8988T (cell line): ENCODE data around the gene FAM9A.

Experiments used
- DNase-seq: peaks from one replicate; pipeline ENCODE4 v3.0.0; 2011

Gene FAM9A

DNA sequence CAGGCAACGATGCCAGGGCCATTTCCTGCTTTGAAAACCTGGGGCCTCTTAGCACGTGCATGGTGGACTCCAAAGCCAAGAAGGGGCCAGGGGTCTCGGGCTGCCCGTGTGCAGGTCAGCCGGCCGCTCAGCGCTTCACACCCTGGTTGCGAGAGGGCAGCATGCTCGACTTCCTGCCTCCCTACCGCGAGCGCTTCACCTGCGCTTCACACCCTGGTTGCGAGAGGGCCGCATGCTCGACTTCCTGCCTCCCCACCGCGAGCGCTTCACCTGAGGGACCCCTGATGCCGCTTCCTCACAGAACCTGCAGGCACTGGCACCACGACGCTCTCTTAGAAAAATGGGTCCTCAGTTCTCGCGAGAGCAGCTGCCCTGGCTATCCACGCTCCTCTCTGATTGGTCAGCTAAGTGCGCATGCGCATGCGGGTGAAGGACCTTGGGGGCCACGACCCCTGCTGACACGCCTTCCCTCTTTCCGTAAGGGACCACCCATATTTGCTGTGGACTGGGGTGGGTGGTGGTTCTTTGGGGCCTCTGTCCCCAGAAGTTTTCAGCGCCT lies at the start of gene FAM9A:
FAM9A (minus strand) TSS at position 343 of the 559 bp plus-strand sequence. CDS start 1,212 bp downstream, outside the sequence.
- DNase-seq, result no peak

- DNase-seq, result no peak
Measured at GRCh38 chrX:8850478-8850877, 49.3 kb upstream of the FAM9A start.

- DNase-seq, result no peak
Measured at GRCh38 chrX:8849945-8850344, 48.8 kb upstream of the FAM9A start.

- DNase-seq, result no peak
Measured at GRCh38 chrX:8849458-8849857, 48.3 kb upstream of the FAM9A start.

DNA sequence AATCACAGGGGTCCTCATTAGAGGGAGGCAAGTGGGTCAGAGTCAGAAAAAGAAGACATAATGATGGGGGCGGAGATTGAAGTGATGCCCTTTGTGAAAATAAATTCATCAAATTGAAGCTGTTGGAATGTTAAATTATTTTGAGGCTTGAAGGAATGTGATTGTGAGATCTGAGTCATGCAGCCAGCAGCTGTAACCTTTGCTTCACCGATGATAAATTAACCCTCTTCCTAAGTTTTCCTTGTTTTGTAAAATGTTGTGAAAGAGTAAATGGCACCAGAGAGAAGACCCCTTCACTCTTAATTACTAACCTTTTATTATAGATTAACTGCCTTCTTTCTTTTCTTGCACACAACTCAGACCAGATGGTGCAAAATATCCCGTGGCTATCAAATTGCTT lies 47.7 kb upstream of the FAM9A start:
- DNase-seq, result no peak

DNA sequence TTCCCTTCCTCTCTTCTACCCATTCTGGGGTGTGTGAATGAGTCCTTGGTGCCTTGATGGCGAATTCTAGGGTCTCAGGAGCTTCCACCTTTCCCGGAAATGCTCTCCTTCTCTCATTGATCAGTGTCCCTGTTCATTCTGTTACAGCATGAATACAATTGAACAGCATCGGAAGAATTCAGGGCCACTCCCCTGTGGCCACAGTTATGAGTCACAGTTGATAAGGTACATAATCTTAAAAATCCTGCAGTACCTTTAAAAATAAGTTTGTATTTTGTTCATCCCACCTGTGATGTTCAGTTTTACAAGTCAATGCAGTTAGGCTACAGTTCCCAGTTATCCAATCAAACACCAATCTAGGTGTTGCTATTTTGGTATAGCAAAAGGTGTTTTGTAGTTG lies 47.3 kb upstream of the FAM9A start:
- no peak for DNase-seq

DNA sequence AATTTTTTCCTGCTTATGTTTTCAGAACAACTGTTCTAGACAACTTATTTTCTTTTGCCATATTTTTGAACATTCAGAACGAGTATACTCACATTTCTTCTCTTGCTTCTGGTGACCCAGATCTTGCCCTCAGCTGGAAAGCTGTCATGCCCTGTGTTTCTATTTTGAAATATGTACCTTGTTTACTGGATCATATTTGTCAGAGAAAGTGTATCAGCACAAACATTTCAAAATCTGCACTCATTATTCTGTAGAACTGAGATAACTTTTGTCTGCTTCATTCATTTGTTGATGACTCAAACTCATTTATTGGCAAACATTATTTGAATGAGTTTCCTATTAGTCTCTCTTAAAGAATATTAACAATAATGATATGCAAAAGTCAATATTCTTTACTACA lies 46.2 kb upstream of the FAM9A start:
- DNase-seq, result no peak

GRCh38 chrX:8846266-8846665 lies 45.1 kb upstream of the FAM9A start:
- DNase-seq, result no peak

DNA sequence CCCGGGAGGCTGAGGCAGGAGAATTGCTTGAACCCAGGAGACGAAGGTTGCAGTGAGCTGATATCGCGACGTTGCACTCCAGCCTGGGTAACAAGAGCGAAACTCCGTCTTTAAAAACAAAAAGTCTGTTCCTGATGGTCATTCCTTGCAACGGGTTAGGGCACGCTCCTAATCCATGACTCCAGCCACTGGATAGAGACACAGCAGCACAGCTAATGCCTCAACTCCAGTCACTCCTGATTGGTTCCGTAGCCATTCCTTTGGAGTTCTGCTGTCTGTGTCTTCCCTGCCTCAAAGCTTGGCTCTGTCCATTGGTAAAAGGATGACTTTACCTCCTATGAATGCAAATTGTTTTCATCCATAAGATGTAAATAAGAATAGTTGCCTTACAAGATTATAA lies 44.3 kb upstream of the FAM9A start:
- no peak for DNase-seq

DNA sequence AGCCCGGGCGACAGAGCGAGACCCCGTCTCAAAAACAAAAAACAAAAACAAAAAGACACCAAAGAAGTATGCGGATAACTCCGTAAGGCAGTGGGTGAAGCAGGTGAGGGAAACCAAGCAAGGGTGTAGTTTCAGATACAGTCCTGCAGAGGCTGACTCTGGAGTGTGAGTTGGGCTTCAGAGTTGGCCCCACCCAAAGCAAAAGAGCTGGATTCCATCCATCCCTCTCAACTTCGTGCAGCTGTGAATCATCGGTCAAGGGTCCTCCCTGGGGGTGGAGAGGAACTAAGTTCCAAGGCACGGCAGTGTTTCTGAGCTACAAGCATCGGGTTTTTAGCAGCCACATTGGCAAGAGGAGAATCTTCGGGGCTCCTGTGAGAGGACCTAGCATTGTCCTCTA lies 43.9 kb upstream of the FAM9A start:
- DNase-seq, result no peak

DNA sequence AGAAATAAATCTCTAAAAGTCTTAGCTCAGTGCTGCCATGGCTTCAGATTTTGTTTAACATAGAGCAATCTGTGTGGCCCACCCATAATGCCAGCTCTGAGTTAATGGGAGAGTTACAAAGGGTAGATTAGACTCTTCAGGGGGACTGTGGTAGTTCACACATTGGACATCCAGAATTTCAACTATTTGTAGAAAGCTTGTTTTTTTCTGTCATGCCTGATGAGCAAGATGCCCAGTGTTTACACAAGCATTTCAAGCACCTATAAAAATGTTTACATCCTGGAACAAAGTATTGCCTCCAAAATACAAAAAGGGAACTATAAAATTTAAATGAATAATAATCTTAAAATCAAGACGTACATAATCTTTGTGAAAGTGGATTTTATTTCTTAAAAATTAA lies 43.0 kb upstream of the FAM9A start:
- no peak for DNase-seq

DNA sequence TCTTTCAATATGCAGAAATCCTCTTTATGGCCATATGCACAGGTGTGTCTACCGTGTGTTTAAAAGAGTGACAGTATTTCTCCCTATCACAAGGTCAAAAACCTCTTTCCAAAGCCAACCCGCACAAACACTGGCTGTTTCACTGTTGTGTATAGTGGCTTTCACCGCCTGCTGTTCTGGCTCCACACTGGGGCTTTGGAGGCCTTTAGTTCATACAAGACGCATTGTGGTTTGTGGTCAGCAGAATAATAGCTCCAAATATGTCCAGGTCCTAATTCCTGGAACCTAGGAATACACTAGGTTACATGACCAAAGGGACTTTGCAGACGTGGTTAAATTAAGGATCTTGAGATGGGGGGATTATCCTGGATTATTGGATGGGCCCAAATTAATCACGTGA lies 40.7 kb upstream of the FAM9A start:
- no peak for DNase-seq

GRCh38 chrX:8834392-8834791 lies 33.2 kb upstream of the FAM9A start:
- no peak for DNase-seq

DNA sequence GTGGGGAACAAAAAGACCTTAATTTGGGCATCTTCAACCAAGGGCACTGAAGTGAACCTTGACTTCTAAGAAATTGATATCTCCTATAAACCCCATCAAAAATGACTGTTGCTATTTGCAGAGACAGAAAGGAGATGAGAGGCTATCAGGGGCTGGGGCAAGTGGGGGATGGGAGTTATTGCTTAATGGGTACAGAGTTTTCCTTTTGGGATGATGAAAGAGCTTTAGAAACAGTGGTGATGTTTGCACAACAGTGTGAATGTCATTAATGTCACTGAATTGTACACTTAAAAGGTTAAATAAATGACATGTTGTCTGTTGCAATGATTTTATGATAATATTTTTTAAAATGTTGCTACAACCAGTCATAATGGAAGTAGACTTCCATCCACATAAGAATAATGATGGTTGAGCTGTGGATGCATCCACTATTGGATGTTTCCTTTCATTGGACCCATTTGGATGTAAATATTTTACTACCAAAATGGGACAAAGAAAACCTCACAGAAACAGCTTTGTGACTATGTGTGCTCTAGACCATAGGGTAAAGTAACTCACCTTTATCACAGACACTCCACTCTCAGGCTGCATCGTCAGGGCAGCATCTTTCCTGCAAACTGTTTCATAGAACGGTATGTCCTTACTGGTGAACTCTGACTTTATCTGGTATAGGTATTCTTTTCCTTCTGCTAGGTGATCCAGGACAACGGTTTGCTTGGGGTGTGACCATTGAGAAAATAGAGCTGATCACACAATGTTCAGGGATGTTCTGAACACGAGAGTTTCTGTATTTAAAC lies 31.6 kb upstream of the FAM9A start:
- DNase-seq, result no peak

- no peak for DNase-seq
Measured at GRCh38 chrX:8823698-8824097, 22.5 kb upstream of the FAM9A start.

- DNase-seq, result no peak
Measured at GRCh38 chrX:8822002-8822401, 20.8 kb upstream of the FAM9A start.

DNA sequence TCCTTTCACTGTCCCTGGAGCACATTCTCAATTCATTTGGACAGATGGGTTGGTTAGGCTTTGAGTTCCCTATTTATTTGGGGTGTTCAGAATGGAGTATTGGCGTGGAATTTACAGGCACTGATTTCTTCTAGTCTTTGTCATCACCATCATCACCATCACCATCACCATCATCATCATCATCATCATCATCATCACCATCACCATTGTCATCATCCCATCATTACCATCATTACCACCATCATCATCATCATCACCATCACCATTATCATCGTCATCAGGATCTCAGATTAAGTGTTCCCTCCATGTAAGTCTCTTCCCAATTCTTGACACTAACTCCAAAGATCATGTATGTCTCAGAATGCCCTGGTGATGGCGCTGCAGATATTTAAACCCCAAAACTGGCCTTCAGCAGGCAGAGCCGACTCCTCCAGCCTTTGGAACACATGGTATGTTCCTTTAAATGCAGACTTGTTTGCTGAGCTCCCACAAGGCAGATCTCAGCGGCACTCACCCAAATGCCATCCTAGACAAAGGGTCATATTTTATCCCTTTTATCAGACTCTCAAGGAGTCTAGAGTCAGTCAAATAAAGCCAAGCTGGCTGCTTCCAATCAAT lies 19.8 kb upstream of the FAM9A start:
- no peak for DNase-seq

GRCh38 chrX:8815460-8816065 lies 14.4 kb upstream of the FAM9A start:
- no peak for DNase-seq

DNA sequence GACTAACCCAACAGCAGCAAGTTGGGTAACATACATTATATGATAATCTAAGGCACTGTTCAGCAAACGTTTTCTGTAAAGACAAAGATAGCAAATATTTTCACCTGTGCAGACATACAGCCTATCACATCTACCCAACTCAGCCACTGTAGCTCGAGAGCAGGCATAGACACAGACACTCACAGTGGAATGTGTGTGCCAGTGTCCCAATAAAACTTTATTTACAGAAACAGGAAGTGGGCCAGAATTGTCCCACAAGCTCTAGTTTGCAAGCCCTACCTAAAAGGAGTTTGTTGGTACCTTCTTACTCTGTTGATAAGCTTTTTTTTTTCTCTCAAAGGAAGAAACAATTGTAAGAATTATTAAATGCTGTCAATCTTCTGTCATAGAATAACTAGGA lies 11.9 kb upstream of the FAM9A start:
- DNase-seq, result no peak

DNA sequence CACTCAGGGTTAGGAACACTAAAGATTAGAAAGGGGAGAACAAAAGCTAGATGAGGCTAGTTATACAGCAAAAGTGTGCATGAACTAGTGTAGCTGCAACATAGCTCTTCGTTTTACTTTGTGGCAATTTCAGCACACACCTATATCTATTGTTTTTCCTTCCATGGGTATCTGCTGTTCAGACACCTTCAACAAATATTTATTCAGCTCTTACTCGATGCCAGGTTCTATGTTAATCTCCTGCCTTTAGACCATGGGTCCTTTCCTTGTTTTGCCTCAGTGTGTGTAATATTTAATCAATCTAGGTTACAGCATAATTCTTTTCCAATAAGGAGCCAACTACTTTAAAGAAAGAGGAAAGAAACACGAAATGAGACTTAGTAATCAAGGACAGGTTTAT lies 10.4 kb upstream of the FAM9A start:
- no peak for DNase-seq

- no peak for DNase-seq
Measured at GRCh38 chrX:8808661-8809060, 7.5 kb upstream of the FAM9A start.

DNA sequence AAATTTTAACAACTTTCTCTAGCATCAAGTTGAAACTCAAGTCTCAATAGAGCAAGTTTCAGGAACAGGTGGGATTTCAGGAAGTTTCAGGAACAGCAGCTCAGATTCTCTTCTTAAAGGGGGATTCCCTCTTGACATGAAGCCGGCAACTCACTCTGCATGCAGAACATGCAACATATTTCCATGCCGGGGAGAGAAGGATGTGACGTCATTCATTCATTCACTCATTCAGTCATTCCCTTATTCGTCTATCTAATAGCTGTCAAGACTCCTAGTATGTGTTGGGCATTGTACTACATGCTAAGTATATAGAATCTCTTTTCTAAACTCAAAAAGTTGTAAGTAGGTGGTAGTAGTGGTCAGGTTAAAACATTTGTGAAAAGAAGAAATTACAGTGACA lies 4.8 kb upstream of the FAM9A start:
- no peak for DNase-seq

GRCh38 chrX:8805046-8805445 lies 3.9 kb upstream of the FAM9A start:
- no peak for DNase-seq

DNA sequence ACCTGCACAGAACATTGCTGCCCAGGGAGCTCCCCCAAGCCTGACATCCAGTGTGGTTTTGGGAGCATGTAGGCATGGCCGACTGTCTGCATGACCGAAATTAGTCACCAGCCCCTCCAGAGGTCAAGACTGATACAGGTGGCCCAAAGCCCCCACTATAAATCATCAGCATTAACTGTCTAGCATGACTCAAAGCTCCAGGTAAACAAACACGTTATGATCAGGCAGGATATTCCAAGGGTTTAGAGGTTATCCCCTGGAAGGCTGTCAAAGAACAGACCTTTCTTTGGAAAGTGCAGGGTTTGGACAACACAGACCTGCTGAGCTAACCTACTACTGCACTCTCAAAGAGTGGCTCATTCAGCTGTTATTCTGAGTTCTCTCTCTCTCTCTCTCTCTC lies 2.1 kb upstream of the FAM9A start:
- no peak for DNase-seq
